H1 (cell line): ENCODE data around the gene CHST11. TPM values are rescaled to one million over a fixed set of nuclear protein-coding genes. Genes with fewer than 3 reads are reported as not detected.

Experiments used
- BACH1 ChIP-seq: IDR thresholded peaks from 2 replicates; pipeline ENCODE4 v1.6.1; 2012; ENCODE audit warnings: low read length, improper control_type of control experiment
- BRCA1 ChIP-seq: IDR thresholded peaks from 2 replicates; pipeline ENCODE4 v1.6.1; 2012; ENCODE audit warnings: low read depth, low read length, improper control_type of control experiment
- CEBPB ChIP-seq: IDR thresholded peaks from 2 replicates; pipeline ENCODE4 v1.6.1; 2012; ENCODE audit warnings: low read depth, low read length
- RNF2 ChIP-seq: fragments of 200-900, 300-1000 bp; sonication (generic); IDR thresholded peaks from 2 replicates; pipeline ENCODE4 v1.7.1; 2016; ENCODE audit warnings: borderline replicate concordance, low read depth, mild to moderate bottlenecking, antibody characterized with exemption, low read length; ENCODE audit not compliant: poor library complexity, severe bottlenecking; ENCODE audit errors: missing control alignments
- SP4 ChIP-seq: IDR thresholded peaks from 2 replicates; pipeline ENCODE4 v1.6.1; 2012; ENCODE audit warnings: low read length, inconsistent platforms
- TAF7 ChIP-seq: optimal IDR thresholded peaks from 2 replicates; pipeline ENCODE3; 2011; ENCODE audit warnings: low read depth, mild to moderate bottlenecking, inconsistent platforms, low read length, moderate library complexity, borderline replicate concordance
- TEAD4 ChIP-seq: IDR thresholded peaks from 2 replicates; pipeline ENCODE4 v1.6.1; 2012; ENCODE audit warnings: low read depth, low read length, inconsistent platforms, mixed read lengths
- polyA plus RNA-seq, 7 experiments: library from polyadenylated mRNA; depleted of rRNA in 3 of 7; stranded (reverse) in 5 of 7; unstranded in 2 of 7; fragments of >200 nt in 5 of 7; fragments of 200-250 nt in 2 of 7; gene quantifications; 1 replicate in 5 of 7; 2 replicates in 1 of 7; 4 replicates in 1 of 7; pipeline versions ENCODE4 v1.2.1 to v1.2.3, GENCODE V29; 2011 to 2013; ENCODE audit warnings: missing spikeins in 2 of 7, mixed read lengths in 2 of 7
- total RNA-seq: library from RNA; stranded (reverse); fragmentation: NEBNext Ultra II Directional; extraction: Animal tissue kit (Norgen Biotek cat#: 25700); gene quantifications from 2 replicates; pipeline ENCODE4 v1.2.1, GENCODE V29; 2021
- TF ChIP-seq, protein P1 (sequence below): fragments of 300-600 bp; sonication (generic); IDR thresholded peaks from 2 replicates; pipeline ENCODE4 v1.7.1; 2012; ENCODE audit warnings: low read length, moderate library complexity, mild to moderate bottlenecking, inconsistent platforms; ENCODE audit not compliant: insufficient replicate concordance

The CHST11 gene
- total and polyA plus RNA-seq, 2 of the 8 experiments (the other 6 are each of a cell fraction or from before 2014, with no cell fraction given) = 14.4 to 20.8 TPM

DNA sequence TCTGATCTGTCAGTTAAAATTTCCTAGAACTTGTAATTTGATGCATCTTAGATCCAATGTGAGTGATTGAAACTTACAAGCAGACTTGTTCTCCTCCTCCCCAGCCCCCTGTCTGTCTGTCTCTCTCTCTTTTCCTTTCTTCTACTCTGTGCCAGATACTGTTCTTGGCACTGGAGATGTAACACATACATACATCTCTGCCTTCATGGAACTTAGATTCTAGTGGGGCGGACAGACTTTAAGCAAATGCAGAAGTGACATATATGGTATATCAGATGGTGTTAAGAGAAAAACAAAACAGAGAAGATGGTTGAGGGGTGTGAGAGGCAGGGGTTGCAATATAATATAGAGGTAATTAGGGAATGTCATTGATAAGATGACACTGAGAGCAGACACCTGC, 6.6 kb downstream of the CHST11 start (continued):
- TF ChIP-seq, protein P1, sequence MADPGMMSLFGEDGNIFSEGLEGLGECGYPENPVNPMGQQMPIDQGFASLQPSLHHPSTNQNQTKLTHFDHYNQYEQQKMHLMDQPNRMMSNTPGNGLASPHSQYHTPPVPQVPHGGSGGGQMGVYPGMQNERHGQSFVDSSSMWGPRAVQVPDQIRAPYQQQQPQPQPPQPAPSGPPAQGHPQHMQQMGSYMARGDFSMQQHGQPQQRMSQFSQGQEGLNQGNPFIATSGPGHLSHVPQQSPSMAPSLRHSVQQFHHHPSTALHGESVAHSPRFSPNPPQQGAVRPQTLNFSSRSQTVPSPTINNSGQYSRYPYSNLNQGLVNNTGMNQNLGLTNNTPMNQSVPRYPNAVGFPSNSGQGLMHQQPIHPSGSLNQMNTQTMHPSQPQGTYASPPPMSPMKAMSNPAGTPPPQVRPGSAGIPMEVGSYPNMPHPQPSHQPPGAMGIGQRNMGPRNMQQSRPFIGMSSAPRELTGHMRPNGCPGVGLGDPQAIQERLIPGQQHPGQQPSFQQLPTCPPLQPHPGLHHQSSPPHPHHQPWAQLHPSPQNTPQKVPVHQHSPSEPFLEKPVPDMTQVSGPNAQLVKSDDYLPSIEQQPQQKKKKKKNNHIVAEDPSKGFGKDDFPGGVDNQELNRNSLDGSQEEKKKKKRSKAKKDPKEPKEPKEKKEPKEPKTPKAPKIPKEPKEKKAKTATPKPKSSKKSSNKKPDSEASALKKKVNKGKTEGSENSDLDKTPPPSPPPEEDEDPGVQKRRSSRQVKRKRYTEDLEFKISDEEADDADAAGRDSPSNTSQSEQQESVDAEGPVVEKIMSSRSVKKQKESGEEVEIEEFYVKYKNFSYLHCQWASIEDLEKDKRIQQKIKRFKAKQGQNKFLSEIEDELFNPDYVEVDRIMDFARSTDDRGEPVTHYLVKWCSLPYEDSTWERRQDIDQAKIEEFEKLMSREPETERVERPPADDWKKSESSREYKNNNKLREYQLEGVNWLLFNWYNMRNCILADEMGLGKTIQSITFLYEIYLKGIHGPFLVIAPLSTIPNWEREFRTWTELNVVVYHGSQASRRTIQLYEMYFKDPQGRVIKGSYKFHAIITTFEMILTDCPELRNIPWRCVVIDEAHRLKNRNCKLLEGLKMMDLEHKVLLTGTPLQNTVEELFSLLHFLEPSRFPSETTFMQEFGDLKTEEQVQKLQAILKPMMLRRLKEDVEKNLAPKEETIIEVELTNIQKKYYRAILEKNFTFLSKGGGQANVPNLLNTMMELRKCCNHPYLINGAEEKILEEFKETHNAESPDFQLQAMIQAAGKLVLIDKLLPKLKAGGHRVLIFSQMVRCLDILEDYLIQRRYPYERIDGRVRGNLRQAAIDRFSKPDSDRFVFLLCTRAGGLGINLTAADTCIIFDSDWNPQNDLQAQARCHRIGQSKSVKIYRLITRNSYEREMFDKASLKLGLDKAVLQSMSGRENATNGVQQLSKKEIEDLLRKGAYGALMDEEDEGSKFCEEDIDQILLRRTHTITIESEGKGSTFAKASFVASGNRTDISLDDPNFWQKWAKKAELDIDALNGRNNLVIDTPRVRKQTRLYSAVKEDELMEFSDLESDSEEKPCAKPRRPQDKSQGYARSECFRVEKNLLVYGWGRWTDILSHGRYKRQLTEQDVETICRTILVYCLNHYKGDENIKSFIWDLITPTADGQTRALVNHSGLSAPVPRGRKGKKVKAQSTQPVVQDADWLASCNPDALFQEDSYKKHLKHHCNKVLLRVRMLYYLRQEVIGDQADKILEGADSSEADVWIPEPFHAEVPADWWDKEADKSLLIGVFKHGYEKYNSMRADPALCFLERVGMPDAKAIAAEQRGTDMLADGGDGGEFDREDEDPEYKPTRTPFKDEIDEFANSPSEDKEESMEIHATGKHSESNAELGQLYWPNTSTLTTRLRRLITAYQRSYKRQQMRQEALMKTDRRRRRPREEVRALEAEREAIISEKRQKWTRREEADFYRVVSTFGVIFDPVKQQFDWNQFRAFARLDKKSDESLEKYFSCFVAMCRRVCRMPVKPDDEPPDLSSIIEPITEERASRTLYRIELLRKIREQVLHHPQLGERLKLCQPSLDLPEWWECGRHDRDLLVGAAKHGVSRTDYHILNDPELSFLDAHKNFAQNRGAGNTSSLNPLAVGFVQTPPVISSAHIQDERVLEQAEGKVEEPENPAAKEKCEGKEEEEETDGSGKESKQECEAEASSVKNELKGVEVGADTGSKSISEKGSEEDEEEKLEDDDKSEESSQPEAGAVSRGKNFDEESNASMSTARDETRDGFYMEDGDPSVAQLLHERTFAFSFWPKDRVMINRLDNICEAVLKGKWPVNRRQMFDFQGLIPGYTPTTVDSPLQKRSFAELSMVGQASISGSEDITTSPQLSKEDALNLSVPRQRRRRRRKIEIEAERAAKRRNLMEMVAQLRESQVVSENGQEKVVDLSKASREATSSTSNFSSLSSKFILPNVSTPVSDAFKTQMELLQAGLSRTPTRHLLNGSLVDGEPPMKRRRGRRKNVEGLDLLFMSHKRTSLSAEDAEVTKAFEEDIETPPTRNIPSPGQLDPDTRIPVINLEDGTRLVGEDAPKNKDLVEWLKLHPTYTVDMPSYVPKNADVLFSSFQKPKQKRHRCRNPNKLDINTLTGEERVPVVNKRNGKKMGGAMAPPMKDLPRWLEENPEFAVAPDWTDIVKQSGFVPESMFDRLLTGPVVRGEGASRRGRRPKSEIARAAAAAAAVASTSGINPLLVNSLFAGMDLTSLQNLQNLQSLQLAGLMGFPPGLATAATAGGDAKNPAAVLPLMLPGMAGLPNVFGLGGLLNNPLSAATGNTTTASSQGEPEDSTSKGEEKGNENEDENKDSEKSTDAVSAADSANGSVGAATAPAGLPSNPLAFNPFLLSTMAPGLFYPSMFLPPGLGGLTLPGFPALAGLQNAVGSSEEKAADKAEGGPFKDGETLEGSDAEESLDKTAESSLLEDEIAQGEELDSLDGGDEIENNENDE = no peak
- TF ChIP-seq BACH1 (no peak), BRCA1 (no peak), RNF2 (no peak), SP4 (no peak), CEBPB (no peak), TEAD4 (no peak), TAF7 (no peak)
